Keratinocyte (primary cell): Measurements from ENCODE around the gene FASN. TPM values are rescaled to one million over a fixed set of nuclear protein-coding genes. Genes with fewer than 3 reads are reported as not detected.

Experiments used
- DNase-seq: peaks from one replicate; pipeline ENCODE4 v3.0.0-alpha.2; 2011; ENCODE audit warnings: low read depth, missing footprints, low spot score
- FAIRE-seq: peaks from 2 replicates; lab custom pipeline; 2011; peaks lifted over from hg19 to GRCh38; lab: Jason Lieb, UNC
- H2AFZ ChIP-seq: 2 replicates; pipeline ENCODE4 v1.6.0; 2012; ENCODE audit warnings: low read length, control low read depth, inconsistent platforms; ENCODE audit not compliant: control insufficient read depth
- H3K27ac ChIP-seq: 2 replicates; pipeline ENCODE4 v1.5.1; 2011; ENCODE audit warnings: low read length; ENCODE audit not compliant: control insufficient read depth, insufficient read depth
- H3K27me3 ChIP-seq: 3 replicates; pipeline ENCODE4 v1.6.0; 2011; ENCODE audit warnings: low read length; ENCODE audit not compliant: control insufficient read depth, insufficient read depth; ENCODE audit errors: extremely low read depth
- H3K36me3 ChIP-seq, 2 experiments: 2 replicates in 1 of 2; 3 replicates in 1 of 2; pipeline ENCODE4 v1.5.1; 2011; ENCODE audit warnings: low read length in 2 of 2, mild to moderate bottlenecking in 1 of 2; ENCODE audit not compliant: control insufficient read depth in 2 of 2, insufficient read depth in 2 of 2; ENCODE audit errors: extremely low read depth in 1 of 2
- H3K4me1 ChIP-seq: 3 replicates; pipeline ENCODE4 v1.5.1; 2011; ENCODE audit warnings: low read length; ENCODE audit not compliant: control insufficient read depth, insufficient read depth; ENCODE audit errors: extremely low read depth
- H3K4me2 ChIP-seq: 3 replicates; pipeline ENCODE4 v1.6.0; 2011; ENCODE audit warnings: low read depth, low read length; ENCODE audit not compliant: control insufficient read depth, insufficient read depth; ENCODE audit errors: extremely low read depth
- H3K4me3 ChIP-seq, 3 experiments: fragments of 200-600 bp in 1 of 3; sonication (generic) in 1 of 3; 2 replicates in 2 of 3; 3 replicates in 1 of 3; pipeline ENCODE4 v1.5.1; 2011 to 2016; ENCODE audit warnings: low read length in 3 of 3, mild to moderate bottlenecking in 3 of 3, control low read depth in 2 of 3, inconsistent platforms in 1 of 3, low read depth in 1 of 3, mixed read lengths in 1 of 3, mixed run types in 1 of 3, moderate library complexity in 1 of 3; ENCODE audit not compliant: control insufficient read depth in 2 of 3, insufficient read depth in 2 of 3; ENCODE audit errors: extremely low read depth in 1 of 3
- H3K79me2 ChIP-seq: 2 replicates; pipeline ENCODE4 v1.6.0; 2012; ENCODE audit warnings: low read length; ENCODE audit not compliant: control insufficient read depth, insufficient read depth
- H3K9ac ChIP-seq: 3 replicates; pipeline ENCODE4 v1.6.0; 2011; ENCODE audit warnings: low read length; ENCODE audit not compliant: control insufficient read depth, insufficient read depth; ENCODE audit errors: extremely low read depth
- H3K9me1 ChIP-seq: 3 replicates; pipeline ENCODE4 v1.6.0; 2011; ENCODE audit warnings: low read length; ENCODE audit not compliant: control insufficient read depth, insufficient read depth; ENCODE audit errors: extremely low read depth
- H3K9me3 ChIP-seq: 2 replicates; pipeline ENCODE4 v1.5.1; 2012; ENCODE audit warnings: low read depth, low read length; ENCODE audit not compliant: control insufficient read depth
- H4K20me1 ChIP-seq: 3 replicates; pipeline ENCODE4 v1.6.0; 2011; ENCODE audit warnings: low read length; ENCODE audit not compliant: control insufficient read depth, insufficient read depth; ENCODE audit errors: extremely low read depth
- CTCF ChIP-seq, 3 experiments: IDR thresholded peaks in 1 of 3; conservative IDR thresholded peaks in 1 of 3; optimal IDR thresholded peaks in 1 of 3; 2 replicates in 2 of 3; 3 replicates in 1 of 3; pipeline versions ENCODE3 to v1.5.1; 2011; ENCODE audit warnings: low read length in 3 of 3, mild to moderate bottlenecking in 3 of 3, moderate library complexity in 2 of 3, control low read depth in 1 of 3, inconsistent platforms in 1 of 3; ENCODE audit not compliant: insufficient read depth in 2 of 3; ENCODE audit errors: extremely low read depth in 1 of 3
- EZH2 ChIP-seq: IDR thresholded peaks from one replicate; pipeline ENCODE4 v1.6.1; 2012; ENCODE audit warnings: inconsistent platforms, mild to moderate bottlenecking, low read length, moderate library complexity
- dilution Hi-C: fragments of 300-500 bp; cut with MboI; formaldehyde crosslinking; loops from one replicate; pipeline ENCODE4 v1.7.0; 2020; ENCODE audit warnings: low sequenced_read_pairs; ENCODE audit not compliant: extremely low pct_ligation_motif_present
- polyA plus RNA-seq, 5 experiments: library from polyadenylated mRNA; depleted of rRNA in 3 of 5; stranded (reverse) in 3 of 5; stranded (forward) in 1 of 5; unstranded in 1 of 5; fragments of >200 nt; gene quantifications; 1 replicate in 1 of 5; 2 replicates in 3 of 5; 3 replicates in 1 of 5; pipeline versions ENCODE4 v1.2.1 to v1.2.3, GENCODE V29; 2011 to 2012; ENCODE audit warnings: missing spikeins in 2 of 5, low read depth in 1 of 5, low replicate concordance in 1 of 5

FASN gene
- polyA plus RNA-seq, 1 donor (not counting 4 experiments of a cell fraction or from before 2014, with no cell fraction given), result 44.7 TPM

GRCh38 chr17:82076785-82077591 lies 21.0 kb downstream of the FASN start:
- dilution Hi-C loops, result no loop called here
- H3K36me3 ChIP-seq, result peaks cover 24 to 30% of the 10 kb centered on the region in 2 experiments
- no peak for FAIRE-seq

GRCh38 chr17:82076018-82076784 lies 21.8 kb downstream of the FASN start:
- H4K20me1 ChIP-seq, result peaks cover 7% of the 10 kb centered on the region
- H3K4me3 ChIP-seq, result no peak overlapping the region
- TF ChIP-seq EZH2 (no peak), CTCF (optimal IDR thresholded peaks at IDR 0.05 in 1 of 3, IDR thresholded peaks at IDR 0.05 in 1 of 3, conservative IDR thresholded peaks at IDR 0.05 in 1 of 3; ENCODE audit: extremely low read depth in 1 of 3, insufficient read depth in 2 of 3, low read length in 3 of 3) (no peak)
- no peaks in the 10 kb centered on the region for H3K79me2 ChIP-seq
- no peaks in the 10 kb centered on the region for H3K4me1 ChIP-seq
- no peak overlapping the region for H2AFZ ChIP-seq
- H3K27me3 ChIP-seq, result no peaks in the 10 kb centered on the region
- peaks cover 21 to 25% of the 10 kb centered on the region in 2 experiments for H3K36me3 ChIP-seq
- no peak overlapping the region for H3K27ac ChIP-seq
- FAIRE-seq (no peak), DNase-seq (no peak)
- dilution Hi-C loops, result no loop called here
- no peaks in the 10 kb centered on the region for H3K9me3 ChIP-seq
- H3K9ac ChIP-seq, result no peak overlapping the region
- no peaks in the 10 kb centered on the region for H3K9me1 ChIP-seq
- no peak overlapping the region for H3K4me2 ChIP-seq

More at GRCh38 chr17:82076785-82077591, 21.0 kb downstream of the FASN start:
- no peak for DNase-seq
- Histone ChIP-seq H3K9me3 (no peaks in the 10 kb centered on the region), H4K20me1 (peaks cover 10% of the 10 kb centered on the region), H3K27ac (no peak overlapping the region), H3K79me2 (no peaks in the 10 kb centered on the region), H3K27me3 (no peaks in the 10 kb centered on the region), H3K4me1 (no peaks in the 10 kb centered on the region), H3K4me3 (no peak overlapping the region), H2AFZ (no peak overlapping the region), H3K4me2 (no peak overlapping the region), H3K9me1 (no peaks in the 10 kb centered on the region), H3K9ac (no peak overlapping the region)
- TF ChIP-seq CTCF (optimal IDR thresholded peaks at IDR 0.05 in 1 of 3, IDR thresholded peaks at IDR 0.05 in 1 of 3, conservative IDR thresholded peaks at IDR 0.05 in 1 of 3; ENCODE audit: extremely low read depth in 1 of 3, insufficient read depth in 2 of 3, low read length in 3 of 3) (no peak), EZH2 (no peak)
